Gastrocnemius medialis (tissue), 4 donors: Measurements from ENCODE around the gene TSC22D2. TPM values are rescaled to one million over a fixed set of nuclear protein-coding genes. Genes with fewer than 3 reads are reported as not detected.

Source experiments
- ATAC-seq, 2 donors: fragments of 150-250 bp; one replicate each; pipeline ENCODE4 v1.9.1; 2016
- DNase-seq, 2 donors: peaks; one replicate each; pipeline ENCODE4 v3.0.0-alpha.2; 2019
- H3K27ac ChIP-seq, 4 donors: fragments of 200-600 bp; sonication (generic); 1 replicate in 1 of 4; 2 replicates in 3 of 4; pipeline ENCODE4 v1.5.1; 2016 to 2018; ENCODE audit warnings: mild to moderate bottlenecking in 2 of 4, moderate library complexity in 1 of 4
- H3K27me3 ChIP-seq, 3 donors: fragments of 200-600 bp; sonication (generic) in 2 of 3; 1 replicate in 1 of 3; 2 replicates in 2 of 3; pipeline versions ENCODE4 v1.5.1 to v1.6.0; 2016 to 2019; ENCODE audit warnings: mild to moderate bottlenecking in 1 of 3, moderate library complexity in 1 of 3
- H3K36me3 ChIP-seq, 2 donors: fragments of 200-600 bp; sonication (generic) in 1 of 2; one replicate each; pipeline ENCODE4 v1.5.1; 2017 to 2018
- H3K4me1 ChIP-seq, 2 donors: fragments of 200-600 bp; sonication (generic) in 1 of 2; one replicate each; pipeline ENCODE4 v1.5.1; 2016 to 2017; ENCODE audit warnings: mild to moderate bottlenecking in 2 of 2
- H3K4me3 ChIP-seq, 4 donors: fragments of 200-600 bp; sonication (generic) in 3 of 4; 1 replicate in 1 of 4; 2 replicates in 3 of 4; pipeline ENCODE4 v1.5.1; 2016 to 2019; ENCODE audit warnings: mild to moderate bottlenecking in 2 of 4
- H3K9me3 ChIP-seq, 3 donors: fragments of 200-600 bp; sonication (generic) in 2 of 3; 1 replicate in 1 of 3; 2 replicates in 2 of 3; pipeline ENCODE4 v1.5.1; 2016 to 2019
- CTCF ChIP-seq, 5 experiments: fragments of 450-650 bp in 3 of 5; fragments of 200-600 bp in 2 of 5; sonication (generic) in 2 of 5; IDR thresholded peaks in 4 of 5; conservative IDR thresholded peaks in 1 of 5; 1 replicate in 4 of 5; 2 replicates in 1 of 5; pipeline ENCODE4 v1.5.1; 2016 to 2019; ENCODE audit warnings: antibody characterized with exemption in 5 of 5, mild to moderate bottlenecking in 3 of 5, moderate library complexity in 3 of 5
- POLR2A ChIP-seq, 2 donors: fragments of 450-650 bp; IDR thresholded peaks; one replicate each; pipeline ENCODE4 v1.6.1; 2017; ENCODE audit warnings: antibody characterized with exemption in 2 of 2, mild to moderate bottlenecking in 2 of 2, moderate library complexity in 2 of 2
- in situ Hi-C, 4 donors: fragments of 200-750 bp; cut with MboI; loops; one replicate each; pipeline versions ENCODE4 v1.15.0 to v1.8.0; 2017; ENCODE audit warnings: low sequenced_read_pairs in 4 of 4
- intact Hi-C: fragments of 100-400 bp; cut with DNase I; formaldehyde crosslinking; loops from one replicate; pipeline ENCODE4 v1.15.1; 2023; ENCODE audit warnings: low total_unique reads
- total RNA-seq, 4 donors: library from RNA; depleted of rRNA; stranded (reverse); fragments of >200 nt; gene quantifications; one replicate each; pipeline versions ENCODE4 v1.1.0 to v1.2.3, GENCODE V29; 2016

The TSC22D2 gene
- total RNA-seq, 4 donors from 2014 or later: 12.9 to 16.1 (median 14.0) TPM

- in situ Hi-C loops (no loop called here), intact Hi-C loops (loop anchor here (10.0 kb wide), 1 partner anchor 1387 kb away; no protein-coding TSS in a partner anchor)
- H3K9me3 ChIP-seq: no peaks in the 10 kb centered on the region
Measured at GRCh38 chr3:150402217-150402616, 5.9 kb upstream of the TSC22D2 start.

GRCh38 chr3:150404023-150404422 lies 4.1 kb upstream of the TSC22D2 start:
- H3K4me1 ChIP-seq: peaks cover 0 to 7% of the 10 kb centered on the region in 2 donors
- TF ChIP-seq POLR2A (IDR thresholded peaks at IDR 0.05) (no peak), CTCF (IDR thresholded peaks at IDR 0.05 in 4 of 5, conservative IDR thresholded peaks at IDR 0.05 in 1 of 5) (no peak)
- H3K36me3 ChIP-seq: no peaks in the 10 kb centered on the region
- H3K4me3 ChIP-seq: no peak overlapping the region
- H3K27me3 ChIP-seq: no peaks in the 10 kb centered on the region
- in situ Hi-C loops: no loop called here
- no peak for ATAC-seq
- no peaks in the 10 kb centered on the region for H3K9me3 ChIP-seq
- H3K27ac ChIP-seq: no peak overlapping the region
- no peak for DNase-seq
- intact Hi-C loops: loop anchor here (10.0 kb wide), 1 partner anchor 1389 kb away; no protein-coding TSS in a partner anchor

More at GRCh38 chr3:150402217-150402616, 5.9 kb upstream of the TSC22D2 start:
- DNase-seq (no peak), ATAC-seq (no peak)
- H3K4me3 ChIP-seq: no peak overlapping the region
- H3K4me1 ChIP-seq: peaks cover 0 to 5% of the 10 kb centered on the region in 2 donors
- no peaks in the 10 kb centered on the region for H3K27me3 ChIP-seq
- no peak overlapping the region for H3K27ac ChIP-seq
- TF ChIP-seq CTCF (IDR thresholded peaks at IDR 0.05 in 4 of 5, conservative IDR thresholded peaks at IDR 0.05 in 1 of 5) (no peak), POLR2A (IDR thresholded peaks at IDR 0.05) (no peak)
- H3K36me3 ChIP-seq: no peaks in the 10 kb centered on the region

- Histone ChIP-seq H3K4me3 (peak overlapping the region; percentile 78 to 92 (median 85)), H3K27ac (peak overlapping the region; percentile 99 to 100 (median 99)), H3K27me3 (no peaks in the 10 kb centered on the region), H3K4me1 (peaks cover 7 to 15% of the 10 kb centered on the region in 2 donors), H3K36me3 (no peaks in the 10 kb centered on the region), H3K9me3 (no peaks in the 10 kb centered on the region)
- intact Hi-C loops: loop anchor here (5.0 to 10.0 kb wide), 6 partner anchors 60 to 1392 kb away; partner anchors contain the start of genes PFN2, SIAH2 and WWTR1
- in situ Hi-C loops: no loop called here
- ATAC-seq (no peak), DNase-seq (peak in 1 of 2 donors; percentile 4)
- no peak for TF ChIP-seq CTCF (IDR thresholded peaks at IDR 0.05 in 4 of 5, conservative IDR thresholded peaks at IDR 0.05 in 1 of 5)
Measured at GRCh38 chr3:150407051-150407807, 869 bp upstream of the TSC22D2 start.

- Histone ChIP-seq H3K4me3 (peak overlapping the region; percentile 78 to 92 (median 85)), H3K9me3 (no peaks in the 10 kb centered on the region), H3K27me3 (no peaks in the 10 kb centered on the region), H3K36me3 (no peaks in the 10 kb centered on the region), H3K27ac (peak overlapping the region; percentile 99 to 100 (median 99)), H3K4me1 (peaks cover 9 to 20% of the 10 kb centered on the region in 2 donors)
- ATAC-seq (peak; percentile 11 to 13), DNase-seq (peak in 1 of 2 donors; percentile 4)
- intact Hi-C loops: loop anchor here (1.0 to 10.0 kb wide), 7 partner anchors 61 to 1393 kb away; partner anchors contain the start of genes EIF2A, PFN2, SERP1 and SIAH2
- in situ Hi-C loops: no loop called here
- TF ChIP-seq POLR2A (IDR thresholded peaks at IDR 0.05) (no peak), CTCF (IDR thresholded peaks at IDR 0.05 in 4 of 5, conservative IDR thresholded peaks at IDR 0.05 in 1 of 5) (no peak)
Measured at GRCh38 chr3:150407808-150408220, 284 bp upstream of the TSC22D2 start.
